ENCODE data around the gene MATN1. TPM values are rescaled to one million over a fixed set of nuclear protein-coding genes. Genes with fewer than 3 reads are reported as not detected.

MATN1 gene
- total and polyA plus RNA-seq, 4 experiments from 2014 or later, result 0.12 to 1.2 (median 0.53) TPM; not detected in 1

DNA sequence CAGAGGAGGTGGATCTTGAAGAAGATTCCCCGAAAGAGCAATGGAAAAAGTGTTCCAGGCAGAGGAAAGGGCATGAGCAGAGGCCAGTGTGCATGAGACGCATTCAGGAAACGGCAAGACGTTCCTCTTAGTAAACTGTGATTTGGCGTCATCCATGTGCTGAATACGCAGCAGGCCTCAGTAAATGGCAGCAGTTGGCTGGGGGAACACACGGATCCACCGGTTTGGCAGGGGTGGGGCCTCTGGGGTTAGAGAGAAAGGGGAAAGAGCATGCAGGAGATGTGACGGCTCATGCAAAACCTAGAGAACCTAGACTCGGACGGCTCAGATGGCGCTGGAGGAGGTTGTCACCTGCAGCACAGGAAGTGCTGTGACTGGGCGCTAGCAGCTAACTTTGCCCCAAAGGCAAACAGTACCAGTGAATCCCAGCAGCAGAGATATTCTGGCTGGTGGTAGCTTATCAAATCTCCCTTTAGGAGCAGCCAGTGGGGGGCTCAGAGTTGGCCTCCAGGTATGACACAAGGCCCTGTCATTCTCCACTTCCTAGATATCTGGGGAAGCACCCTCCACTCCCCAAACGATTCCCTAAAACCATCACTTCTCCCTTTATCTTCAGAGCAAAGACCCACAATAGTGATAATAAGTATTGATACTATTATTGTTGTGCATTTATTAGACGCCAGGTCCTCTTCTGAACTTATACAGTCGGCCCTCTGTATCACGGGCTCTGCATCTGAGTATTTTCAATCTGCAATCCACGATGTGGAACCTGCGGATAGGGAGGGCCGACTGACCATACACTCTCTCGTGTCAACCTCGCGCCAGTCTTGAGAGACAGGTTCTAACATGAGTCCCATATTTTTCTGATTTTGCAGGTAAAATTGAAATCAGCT lies 26.6 kb upstream of the MATN1 start:
- peaks cover 27 to 59% of the 10 kb centered on the region in 2 donors for H3K36me3 Mint-ChIP-seq
- CTCF ChIA-PET (ENCODE audit: partially characterized antibody), result interaction anchor here (1.0 to 18.5 kb wide), 6 partner anchors 9 to 32 kb away, joined by 3 to 270 read pairs (median 10); partner anchors contain the start of gene LAPTM5

DNA sequence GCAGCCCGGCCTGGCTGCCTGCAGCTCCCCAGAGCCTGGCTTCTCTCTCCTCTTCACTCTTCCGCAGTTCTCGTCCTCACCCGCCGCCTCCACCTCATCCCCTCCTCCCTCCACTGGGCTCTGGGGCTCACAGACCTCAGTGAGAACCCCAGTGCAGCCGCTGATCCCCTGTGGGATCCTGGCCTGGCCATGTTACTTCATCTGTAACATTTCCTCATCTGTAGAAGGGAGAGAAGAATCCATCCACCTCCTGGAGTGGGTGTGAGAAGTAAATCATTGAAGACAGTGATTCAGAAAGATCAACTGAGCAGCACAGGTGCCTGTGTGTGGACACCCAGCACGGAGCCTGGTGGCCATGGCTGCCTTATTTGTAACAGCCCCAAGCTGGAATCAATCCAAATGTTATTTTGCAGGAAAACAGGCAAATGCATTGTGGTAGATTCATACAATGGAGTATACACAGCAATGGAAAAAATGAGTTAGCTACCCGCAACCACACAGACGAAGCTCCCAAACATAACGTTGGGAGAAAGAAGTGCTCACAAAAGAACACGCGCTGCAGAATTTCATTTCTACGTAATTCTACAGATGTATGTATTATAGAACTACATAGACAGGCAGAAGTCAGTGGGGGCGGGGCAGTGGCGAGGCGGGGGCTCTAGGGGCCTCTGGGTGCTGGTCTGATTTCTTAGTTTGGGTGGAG lies 25.5 kb upstream of the MATN1 start:
- Histone ChIP-seq H3K9me3 (ENCODE audit: control insufficient read depth in 1 of 2, low read length in 2 of 2) (no peaks in the 10 kb centered on the region), H3K4me3 (ENCODE audit: low read length in 2 of 2) (peak overlapping the region; percentile 36 to 39), H3K4me1 (ENCODE audit: insufficient read depth, low read length) (peaks cover 100% of the 10 kb centered on the region), H3K36me3 (ENCODE audit: insufficient read depth, low read length) (peaks cover 11% of the 10 kb centered on the region), H3K27me3 (ENCODE audit: insufficient read depth, low read length) (no peaks in the 10 kb centered on the region), H3K27ac (ENCODE audit: low read depth, low read length) (peak overlapping the region; percentile 92)
- peaks cover 72 to 100% (median 93%) of the 10 kb centered on the region in 4 donors for H3K4me1 Mint-ChIP-seq
- peak overlapping the region; percentile 95 to 99 (median 98) for H3K27ac Mint-ChIP-seq
- peak overlapping the region; percentile 85 to 98 (median 88) for H3K4me3 Mint-ChIP-seq
- DNase-seq, result peak in 2 of 5 donors; percentile 54 to 70
- H3K27me3 Mint-ChIP-seq, result no peaks in the 10 kb centered on the region
- intact Hi-C loops (cut with micrococcal nuclease), result no loop called here
- ChIA-PET CTCF (ENCODE audit: partially characterized antibody) (interaction anchor here (1.1 to 18.5 kb wide), 7 partner anchors 8 to 33 kb away, joined by 3 to 270 read pairs (median 9); partner anchors contain the start of gene LAPTM5), POLR2A (ENCODE audit: partially characterized antibody) (interaction anchor here (1.1 to 37.5 kb wide), 3 partner anchors 7 to 31 kb away, joined by 4 to 1160 read pairs (median 1160); partner anchors contain the start of genes LAPTM5 and MATN1)
- H3K36me3 Mint-ChIP-seq, result peaks cover 25 to 61% of the 10 kb centered on the region in 2 donors
- peaks cover 0 to 7% (median 0%) of the 10 kb centered on the region in 8 donors for H3K9me3 Mint-ChIP-seq

More for the DNA sequence above, 26.6 kb upstream of the MATN1 start:
- Mint-ChIP-seq H3K4me3 (peak overlapping the region; percentile 85 to 98 (median 88)), H3K27ac (peak overlapping the region; percentile 95 to 99 (median 98)), H3K27me3 (no peaks in the 10 kb centered on the region), H3K9me3 (peaks cover 0 to 7% (median 0%) of the 10 kb centered on the region in 8 donors), H3K4me1 (peaks cover 71 to 100% (median 90%) of the 10 kb centered on the region in 4 donors)
- no peaks in the 10 kb centered on the region for H3K27me3 ChIP-seq (ENCODE audit: insufficient read depth, low read length)
- peaks cover 100% of the 10 kb centered on the region for H3K4me1 ChIP-seq (ENCODE audit: insufficient read depth, low read length)
- peak overlapping the region; percentile 92 for H3K27ac ChIP-seq (ENCODE audit: low read depth, low read length)
- intact Hi-C loops (cut with micrococcal nuclease), result loop anchor here (10.0 kb wide), 1 partner anchor 315 kb away; the partner anchor contains the start of gene PUM1
- POLR2A ChIA-PET (ENCODE audit: partially characterized antibody), result interaction anchor here (0.6 to 37.5 kb wide), 6 partner anchors 6 to 1770 kb away, joined by 3 to 1160 read pairs (median 7); partner anchors contain the start of genes LAPTM5 and MATN1
- no peaks in the 10 kb centered on the region for H3K9me3 ChIP-seq (ENCODE audit: control insufficient read depth in 1 of 2, low read length in 2 of 2)
- peak overlapping the region; percentile 33 to 36 for H3K4me3 ChIP-seq (ENCODE audit: low read length in 2 of 2)
- peak; percentile 81 to 97 (median 85) for DNase-seq
- peaks cover 11% of the 10 kb centered on the region for H3K36me3 ChIP-seq (ENCODE audit: insufficient read depth, low read length)

GRCh38 chr1:30748098-30748698 lies 24.8 kb upstream of the MATN1 start:
- no peaks in the 10 kb centered on the region for H3K27me3 ChIP-seq (ENCODE audit: insufficient read depth, low read length)
- ChIA-PET CTCF (ENCODE audit: partially characterized antibody) (interaction anchor here (1.1 to 18.5 kb wide), 5 partner anchors 9 to 34 kb away, joined by 3 to 270 read pairs (median 7); partner anchors contain the start of gene LAPTM5), POLR2A (ENCODE audit: partially characterized antibody) (interaction anchor here (1.1 to 37.5 kb wide), 3 partner anchors 8 to 31 kb away, joined by 4 to 1160 read pairs (median 1160); partner anchors contain the start of genes LAPTM5 and MATN1)
- Mint-ChIP-seq H3K9me3 (peaks cover 0 to 5% (median 0%) of the 10 kb centered on the region in 8 donors), H3K36me3 (peaks cover 23 to 61% of the 10 kb centered on the region in 2 donors), H3K27ac (peak overlapping the region; percentile 95 to 99 (median 98)), H3K4me3 (peak overlapping the region; percentile 85 to 98 (median 88)), H3K27me3 (no peaks in the 10 kb centered on the region), H3K4me1 (peaks cover 72 to 100% (median 93%) of the 10 kb centered on the region in 4 donors)
- peak overlapping the region in 1 of 2 donors; percentile 36 for H3K4me3 ChIP-seq (ENCODE audit: low read length in 2 of 2)
- H3K9me3 ChIP-seq (ENCODE audit: control insufficient read depth in 1 of 2, low read length in 2 of 2), result no peaks in the 10 kb centered on the region
- H3K4me1 ChIP-seq (ENCODE audit: insufficient read depth, low read length), result peaks cover 100% of the 10 kb centered on the region
- intact Hi-C loops (cut with micrococcal nuclease), result no loop called here
- DNase-seq, result peak in 1 of 5 donors; percentile 48
- H3K27ac ChIP-seq (ENCODE audit: low read depth, low read length), result peak overlapping the region; percentile 92
- peaks cover 12% of the 10 kb centered on the region for H3K36me3 ChIP-seq (ENCODE audit: insufficient read depth, low read length)

- ChIA-PET CTCF (ENCODE audit: partially characterized antibody) (interaction anchor here (1.3 to 18.5 kb wide), 7 partner anchors 9 to 35 kb away, joined by 3 to 270 read pairs (median 43); partner anchors contain the start of gene LAPTM5), POLR2A (ENCODE audit: partially characterized antibody) (interaction anchor here (22.1 to 37.5 kb wide), 2 partner anchors 9 to 13 kb away, joined by 1160 read pairs; partner anchors contain the start of genes LAPTM5 and MATN1)
- Histone ChIP-seq H3K27ac (ENCODE audit: low read depth, low read length) (peak overlapping the region; percentile 92), H3K27me3 (ENCODE audit: insufficient read depth, low read length) (no peaks in the 10 kb centered on the region), H3K4me1 (ENCODE audit: insufficient read depth, low read length) (peaks cover 100% of the 10 kb centered on the region), H3K9me3 (ENCODE audit: control insufficient read depth in 1 of 2, low read length in 2 of 2) (no peaks in the 10 kb centered on the region), H3K36me3 (ENCODE audit: insufficient read depth, low read length) (peaks cover 21% of the 10 kb centered on the region), H3K4me3 (ENCODE audit: low read length in 2 of 2) (peak overlapping the region in 1 of 2 donors; percentile 36)
- peak in 1 of 5 donors; percentile 22 for DNase-seq
- peaks cover 78 to 100% (median 95%) of the 10 kb centered on the region in 4 donors for H3K4me1 Mint-ChIP-seq
- H3K27me3 Mint-ChIP-seq, result no peaks in the 10 kb centered on the region
- H3K4me3 Mint-ChIP-seq, result peak overlapping the region; percentile 72 to 98 (median 88)
- peak overlapping the region; percentile 95 to 99 (median 98) for H3K27ac Mint-ChIP-seq
- H3K36me3 Mint-ChIP-seq, result peaks cover 23 to 65% of the 10 kb centered on the region in 2 donors
- intact Hi-C loops (cut with micrococcal nuclease), result no loop called here
- peaks cover 0 to 2% (median 0%) of the 10 kb centered on the region in 8 donors for H3K9me3 Mint-ChIP-seq
Measured at GRCh38 chr1:30747033-30748008, 23.9 kb upstream of the MATN1 start.

DNA sequence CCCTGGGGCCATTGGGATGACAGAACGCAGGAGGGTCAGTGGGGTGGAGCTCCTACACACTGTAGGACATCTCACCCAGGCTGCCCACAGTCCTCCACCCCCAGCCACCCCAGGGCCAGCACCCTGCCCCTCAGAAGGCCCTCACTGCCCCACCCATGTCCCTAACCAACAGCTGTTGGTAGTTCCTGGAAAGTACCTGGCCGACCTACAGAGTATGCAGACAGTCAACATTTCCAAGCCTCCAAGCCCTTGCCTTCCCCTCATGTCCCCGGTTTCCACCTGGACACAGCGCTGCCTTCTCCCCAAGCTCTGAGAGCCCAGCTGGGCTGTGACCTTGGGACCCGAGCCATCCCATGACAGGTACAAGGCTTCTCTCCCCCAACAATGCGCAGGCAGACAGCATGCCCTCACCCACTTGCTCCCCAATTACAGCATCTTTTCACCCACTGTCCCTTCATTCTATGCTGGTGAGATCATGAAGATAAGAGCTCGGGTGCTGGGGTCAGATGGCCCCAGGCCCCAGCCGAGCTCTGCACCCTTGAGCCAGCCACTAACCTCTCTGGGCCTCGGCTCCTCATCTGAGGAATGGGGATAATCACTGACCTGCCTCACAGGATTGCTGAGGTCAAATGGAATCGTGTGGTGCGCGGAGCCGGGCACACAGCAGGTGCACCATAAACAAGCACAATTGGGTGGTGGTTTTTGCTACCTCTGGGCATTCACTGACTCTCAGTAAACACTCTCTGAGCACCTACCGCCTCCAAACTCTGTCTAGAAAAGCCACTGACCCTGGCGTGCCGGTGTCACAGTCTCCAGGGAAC lies 23.0 kb upstream of the MATN1 start:
- Histone ChIP-seq H3K36me3 (ENCODE audit: insufficient read depth, low read length) (peaks cover 26% of the 10 kb centered on the region), H3K9me3 (ENCODE audit: control insufficient read depth in 1 of 2, low read length in 2 of 2) (no peaks in the 10 kb centered on the region), H3K27me3 (ENCODE audit: insufficient read depth, low read length) (no peaks in the 10 kb centered on the region), H3K4me1 (ENCODE audit: insufficient read depth, low read length) (peaks cover 100% of the 10 kb centered on the region), H3K27ac (ENCODE audit: low read depth, low read length) (peak overlapping the region; percentile 92), H3K4me3 (ENCODE audit: low read length in 2 of 2) (peak overlapping the region in 1 of 2 donors; percentile 16)
- ChIA-PET POLR2A (ENCODE audit: partially characterized antibody) (interaction anchor here (0.8 to 37.5 kb wide), 4 partner anchors 10 to 36 kb away, joined by 4 to 1160 read pairs (median 587); partner anchors contain the start of genes LAPTM5 and MATN1), CTCF (ENCODE audit: partially characterized antibody) (interaction anchor here (1.3 to 18.5 kb wide), 4 partner anchors 10 to 36 kb away, joined by 3 to 270 read pairs (median 98); partner anchors contain the start of gene LAPTM5)
- Mint-ChIP-seq H3K4me3 (peak overlapping the region; percentile 17 to 98 (median 88)), H3K9me3 (peaks cover 0 to 2% (median 0%) of the 10 kb centered on the region in 8 donors), H3K36me3 (peaks cover 27 to 66% of the 10 kb centered on the region in 2 donors), H3K27me3 (no peaks in the 10 kb centered on the region), H3K27ac (peak overlapping the region; percentile 95 to 99 (median 98)), H3K4me1 (peaks cover 84 to 100% (median 95%) of the 10 kb centered on the region in 4 donors)
- DNase-seq, result peak in 1 of 5 donors; percentile 68
- intact Hi-C loops (cut with micrococcal nuclease), result no loop called here
